HEK293 (cell line): ENCODE results near the gene SLC4A1AP.
A peak's percentile ranks its signal among the peaks of the same experiment; 100 is the strongest.

Source experiments
- BCL11B ChIP-seq: fragments of 450-650 bp; formaldehyde crosslinking; IDR thresholded peaks from 2 replicates; pipeline ENCODE4 v1.5.1; 2016; ENCODE audit warnings: low read depth, missing biosample characterization, missing genetic modification characterization
- HIC1 ChIP-seq: fragments of 450-650 bp; formaldehyde crosslinking; IDR thresholded peaks from 2 replicates; pipeline ENCODE4 v1.5.1; 2016; ENCODE audit warnings: missing biosample characterization, missing genetic modification characterization
- HOXC10 ChIP-seq: sonication (generic); formaldehyde crosslinking; IDR thresholded peaks from 2 replicates; pipeline ENCODE4 v1.8.1; 2023; ENCODE audit warnings: mild to moderate bottlenecking, missing genetic modification reagents
- INSM2 ChIP-seq: fragments of 450-650 bp; formaldehyde crosslinking; IDR thresholded peaks from 2 replicates; pipeline ENCODE4 v1.5.1; 2016; ENCODE audit warnings: missing biosample characterization, missing genetic modification characterization
- KLF10 ChIP-seq: fragments of 450-650 bp; IDR thresholded peaks from 2 replicates; pipeline ENCODE4 v1.5.1; 2018; ENCODE audit warnings: missing biosample characterization, mild to moderate bottlenecking, missing genetic modification characterization
- KLF7 ChIP-seq: fragments of 450-650 bp; formaldehyde crosslinking; IDR thresholded peaks from 2 replicates; pipeline ENCODE4 v1.5.1; 2016; ENCODE audit warnings: missing biosample characterization, missing genetic modification characterization, borderline replicate concordance
- KLF8 ChIP-seq: fragments of 450-650 bp; formaldehyde crosslinking; IDR thresholded peaks from 2 replicates; pipeline ENCODE4 v1.5.1; 2016; ENCODE audit warnings: missing biosample characterization, missing genetic modification characterization
- KLF9 ChIP-seq: fragments of 450-650 bp; formaldehyde crosslinking; IDR thresholded peaks from 2 replicates; pipeline ENCODE4 v1.5.1; 2016; ENCODE audit warnings: missing biosample characterization, missing genetic modification characterization, low read depth
- PRDM1 ChIP-seq: fragments of 450-650 bp; formaldehyde crosslinking; IDR thresholded peaks from 2 replicates; pipeline ENCODE4; 2016; ENCODE audit warnings: missing biosample characterization, missing genetic modification characterization
- YY1 ChIP-seq: fragments of 450-650 bp; formaldehyde crosslinking; IDR thresholded peaks from 2 replicates; pipeline ENCODE4 v1.5.1; 2018; ENCODE audit warnings: missing biosample characterization, missing genetic modification characterization
- YY2 ChIP-seq: fragments of 450-650 bp; formaldehyde crosslinking; IDR thresholded peaks from 2 replicates; pipeline ENCODE4 v1.5.1; 2016; ENCODE audit warnings: missing biosample characterization, missing genetic modification characterization
- ZBTB11 ChIP-seq: fragments of 450-650 bp; formaldehyde crosslinking; conservative IDR thresholded peaks from 2 replicates; pipeline ENCODE4 v1.5.1; 2016; ENCODE audit warnings: low read depth, missing biosample characterization, missing genetic modification characterization
- ZBTB7A ChIP-seq: fragments of 450-650 bp; formaldehyde crosslinking; IDR thresholded peaks from 2 replicates; pipeline ENCODE4 v1.5.1; 2016; ENCODE audit warnings: low read depth, missing biosample characterization, missing genetic modification characterization
- ZEB2 ChIP-seq: fragments of 450-650 bp; formaldehyde crosslinking; IDR thresholded peaks from 2 replicates; pipeline ENCODE4 v1.5.1; 2016; ENCODE audit warnings: missing biosample characterization, missing genetic modification characterization
- ZFP37 ChIP-seq: fragments of 450-650 bp; formaldehyde crosslinking; IDR thresholded peaks from 2 replicates; pipeline ENCODE4 v1.5.1; 2016; ENCODE audit warnings: missing biosample characterization, missing genetic modification characterization
- ZFP69B ChIP-seq: fragments of 450-650 bp; formaldehyde crosslinking; IDR thresholded peaks from 2 replicates; pipeline ENCODE4 v1.5.1; 2016; ENCODE audit warnings: missing biosample characterization, missing genetic modification characterization
- ZNF114 ChIP-seq: fragments of 450-650 bp; formaldehyde crosslinking; IDR thresholded peaks from 2 replicates; pipeline ENCODE4 v1.5.0; 2017; ENCODE audit warnings: missing biosample characterization, missing genetic modification characterization
- ZNF133 ChIP-seq: fragments of 450-650 bp; formaldehyde crosslinking; IDR thresholded peaks from 2 replicates; pipeline ENCODE4 v1.5.1; 2016; ENCODE audit warnings: missing biosample characterization, missing genetic modification characterization
- ZNF155 ChIP-seq: fragments of 450-650 bp; formaldehyde crosslinking; IDR thresholded peaks from 2 replicates; pipeline ENCODE4 v1.5.1; 2016; ENCODE audit warnings: missing biosample characterization, missing genetic modification characterization
- ZNF19 ChIP-seq: fragments of 450-650 bp; formaldehyde crosslinking; IDR thresholded peaks from 2 replicates; pipeline ENCODE4; 2016; ENCODE audit warnings: missing biosample characterization, missing genetic modification characterization, low read depth
- ZNF335 ChIP-seq: fragments of 450-650 bp; formaldehyde crosslinking; conservative IDR thresholded peaks from 2 replicates; pipeline ENCODE4 v1.5.1; 2016; ENCODE audit warnings: missing biosample characterization, missing genetic modification characterization
- ZNF394 ChIP-seq: fragments of 450-650 bp; formaldehyde crosslinking; IDR thresholded peaks from 2 replicates; pipeline ENCODE4 v1.5.1; 2016; ENCODE audit warnings: missing biosample characterization, missing genetic modification characterization, mild to moderate bottlenecking, moderate library complexity, borderline replicate concordance
- ZNF433 ChIP-seq: fragments of 450-650 bp; formaldehyde crosslinking; IDR thresholded peaks from 2 replicates; pipeline ENCODE4 v1.5.1; 2016; ENCODE audit warnings: missing biosample characterization, missing genetic modification characterization, low read depth
- ZNF488 ChIP-seq: fragments of 450-650 bp; formaldehyde crosslinking; IDR thresholded peaks from 2 replicates; pipeline ENCODE4 v1.5.1; 2016; ENCODE audit warnings: missing biosample characterization, missing genetic modification characterization
- ZNF501 ChIP-seq: fragments of 450-650 bp; formaldehyde crosslinking; IDR thresholded peaks from 2 replicates; pipeline ENCODE4 v1.5.1; 2016; ENCODE audit warnings: missing biosample characterization, missing genetic modification characterization
- ZNF596 ChIP-seq: fragments of 450-650 bp; IDR thresholded peaks from 2 replicates; pipeline ENCODE4 v1.5.0; 2018; ENCODE audit warnings: missing biosample characterization, mild to moderate bottlenecking, missing genetic modification characterization, moderate library complexity
- ZNF610 ChIP-seq: fragments of 450-650 bp; formaldehyde crosslinking; IDR thresholded peaks from 2 replicates; pipeline ENCODE4 v1.5.1; 2016; ENCODE audit warnings: missing biosample characterization, missing genetic modification characterization, borderline replicate concordance
- ZNF701 ChIP-seq: fragments of 450-650 bp; formaldehyde crosslinking; IDR thresholded peaks from 2 replicates; pipeline ENCODE4 v1.5.1; 2016; ENCODE audit warnings: missing biosample characterization, missing genetic modification characterization
- ZNF76 ChIP-seq: fragments of 450-650 bp; formaldehyde crosslinking; IDR thresholded peaks from 2 replicates; pipeline ENCODE4; 2016; ENCODE audit warnings: low read depth, missing biosample characterization, missing genetic modification characterization, borderline replicate concordance
- ZNF768 ChIP-seq: fragments of 450-650 bp; formaldehyde crosslinking; IDR thresholded peaks from 2 replicates; pipeline ENCODE4 v1.5.1; 2018; ENCODE audit warnings: missing biosample characterization, mild to moderate bottlenecking, missing genetic modification characterization

SLC4A1AP gene

GRCh38 chr2:27628767-27629709, 34.7 kb upstream of the SLC4A1AP start, which contains the start of the genes CCDC121 and GPN1 (continued):
- TF ChIP-seq ZNF768 (no peak), ZNF133 (tag by site-specific recombination) (no peak), ZNF501 (tag by site-specific recombination) (peak; percentile 58), ZNF433 (no peak), KLF9 (tag by site-specific recombination) (peak; percentile 90), HOXC10 (CRISPR knock-in tag) (no peak), ZBTB7A (0 out of 2 replicates have a peak, but pooled peaks have one; percentile 44), PRDM1 (tag by site-specific recombination) (peak; percentile 63; the same call in 1 of the 2 replicates), ZFP37 (tag by site-specific recombination) (peak; percentile 45; the same call in 1 of the 2 replicates), BCL11B (tag by site-specific recombination) (no peak), ZNF701 (no peak), ZFP69B (tag by site-specific recombination) (peak; percentile 42; the same call in 1 of the 2 replicates), ZNF335 (tag by site-specific recombination) (peak; percentile 93), ZBTB11 (tag by site-specific recombination) (peak; percentile 41), ZNF610 (tag by site-specific recombination) (0 out of 2 replicates have a peak, but pooled peaks have one; percentile 48), ZNF488 (tag by site-specific recombination) (no peak), YY2 (tag by site-specific recombination) (peak; percentile 93), ZNF114 (tag by site-specific recombination) (no peak), ZNF76 (tag by site-specific recombination) (peak; percentile 83; the same call in 1 of the 2 replicates), KLF7 (tag by site-specific recombination) (peak; percentile 60; the same call in 1 of the 2 replicates), ZNF19 (no peak), INSM2 (tag by site-specific recombination) (0 out of 2 replicates have a peak, but pooled peaks have one; percentile 2), ZEB2 (tag by site-specific recombination) (peak; percentile 54; the same call in 1 of the 2 replicates), KLF8 (tag by site-specific recombination) (peak; percentile 76), YY1 (tag by site-specific recombination) (peak; percentile 84), ZNF394 (peak; percentile 31; the same call in 1 of the 2 replicates), ZNF155 (tag by site-specific recombination) (no peak), KLF10 (tag by site-specific recombination) (peak; percentile 73), HIC1 (tag by site-specific recombination) (peak; percentile 85), ZNF596 (tag by site-specific recombination) (no peak)
